GM12873 (cell line): Measurements from ENCODE around the gene CFAP100.

Source experiments
- TF ChIP-seq, protein P1 (sequence below): IDR thresholded peaks from 2 replicates; pipeline ENCODE4 v1.5.1; 2012; ENCODE audit warnings: low read depth, mild to moderate bottlenecking, moderate library complexity, low read length, control low read depth; ENCODE audit not compliant: insufficient read depth; ENCODE audit errors: missing control alignments

Gene CFAP100

DNA sequence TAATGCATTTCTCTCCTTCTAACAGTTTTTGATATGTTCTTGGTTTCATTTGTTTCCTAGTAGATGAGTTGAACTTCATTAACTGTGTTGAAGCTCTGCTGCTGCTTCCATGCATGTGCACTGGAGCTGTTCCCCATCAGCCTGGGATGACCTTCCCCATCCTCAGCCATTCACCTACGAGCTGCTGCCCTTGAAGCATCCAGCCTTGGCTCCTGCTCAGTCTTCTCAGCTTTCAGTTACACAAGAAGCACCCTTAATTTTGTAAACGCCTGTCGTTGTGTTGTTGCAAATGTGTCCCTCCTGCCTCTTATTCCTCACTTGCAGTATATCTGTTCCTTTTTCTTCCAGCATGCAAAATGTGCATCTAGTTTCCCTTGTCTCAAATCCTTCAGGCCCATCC lies 89.4 kb downstream of the CFAP100 start:
- TF ChIP-seq, protein P1, sequence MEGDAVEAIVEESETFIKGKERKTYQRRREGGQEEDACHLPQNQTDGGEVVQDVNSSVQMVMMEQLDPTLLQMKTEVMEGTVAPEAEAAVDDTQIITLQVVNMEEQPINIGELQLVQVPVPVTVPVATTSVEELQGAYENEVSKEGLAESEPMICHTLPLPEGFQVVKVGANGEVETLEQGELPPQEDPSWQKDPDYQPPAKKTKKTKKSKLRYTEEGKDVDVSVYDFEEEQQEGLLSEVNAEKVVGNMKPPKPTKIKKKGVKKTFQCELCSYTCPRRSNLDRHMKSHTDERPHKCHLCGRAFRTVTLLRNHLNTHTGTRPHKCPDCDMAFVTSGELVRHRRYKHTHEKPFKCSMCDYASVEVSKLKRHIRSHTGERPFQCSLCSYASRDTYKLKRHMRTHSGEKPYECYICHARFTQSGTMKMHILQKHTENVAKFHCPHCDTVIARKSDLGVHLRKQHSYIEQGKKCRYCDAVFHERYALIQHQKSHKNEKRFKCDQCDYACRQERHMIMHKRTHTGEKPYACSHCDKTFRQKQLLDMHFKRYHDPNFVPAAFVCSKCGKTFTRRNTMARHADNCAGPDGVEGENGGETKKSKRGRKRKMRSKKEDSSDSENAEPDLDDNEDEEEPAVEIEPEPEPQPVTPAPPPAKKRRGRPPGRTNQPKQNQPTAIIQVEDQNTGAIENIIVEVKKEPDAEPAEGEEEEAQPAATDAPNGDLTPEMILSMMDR = no peak

DNA sequence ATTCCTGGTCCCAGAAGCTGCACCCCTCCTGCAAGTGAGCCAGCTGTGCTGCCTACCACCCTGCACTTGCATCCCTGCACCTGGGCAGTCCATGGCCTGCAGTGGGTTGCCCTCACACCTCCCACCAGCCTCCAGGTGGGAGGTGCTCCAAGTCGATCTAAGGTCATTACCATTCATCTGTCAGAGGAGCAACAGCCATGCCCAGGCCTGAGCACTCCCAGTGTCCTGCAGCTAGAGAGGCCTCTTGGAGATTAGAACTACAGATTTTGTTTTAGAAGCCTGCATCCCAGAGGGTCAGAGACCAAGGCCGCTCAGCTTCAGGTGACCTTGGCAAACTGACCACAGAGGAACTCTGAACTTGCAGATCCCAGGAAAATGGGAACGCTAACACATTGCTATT lies 90.0 kb downstream of the CFAP100 start:
- TF ChIP-seq, protein P1 = no peak

DNA sequence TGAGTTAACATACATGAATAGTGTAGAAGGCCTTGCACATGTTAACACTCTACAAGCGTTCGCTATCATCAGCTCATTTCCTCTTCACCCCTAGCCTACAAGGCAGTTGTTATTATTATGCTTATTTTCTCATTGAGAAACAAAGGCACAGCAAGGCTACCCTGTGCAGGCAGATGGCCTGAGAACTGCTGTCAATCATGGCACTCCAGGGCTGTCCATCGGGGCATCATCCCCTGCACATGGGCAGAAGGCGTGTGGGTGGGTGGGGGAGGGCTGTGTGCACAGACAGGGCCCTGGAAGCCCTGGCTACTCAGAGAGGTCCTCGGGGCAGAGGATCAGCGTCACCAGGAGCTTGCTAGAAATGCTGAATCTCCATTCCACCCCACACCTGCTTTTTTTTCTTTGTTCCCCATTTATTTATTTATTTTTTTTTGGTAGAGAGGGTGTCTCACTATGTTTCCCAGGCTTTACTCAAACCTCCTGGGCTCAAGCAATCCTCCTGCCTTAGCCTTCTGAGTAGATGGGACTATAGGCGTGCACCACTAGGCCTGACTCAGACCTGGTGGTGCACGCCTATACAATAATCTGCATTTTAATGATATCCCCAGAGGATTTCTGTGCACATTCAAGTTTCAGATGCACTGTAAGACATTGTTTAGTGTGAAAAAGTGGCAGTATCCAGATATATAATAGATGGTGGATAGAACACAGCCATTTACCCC lies 90.6 kb downstream of the CFAP100 start:
- TF ChIP-seq, protein P1 = no peak

DNA sequence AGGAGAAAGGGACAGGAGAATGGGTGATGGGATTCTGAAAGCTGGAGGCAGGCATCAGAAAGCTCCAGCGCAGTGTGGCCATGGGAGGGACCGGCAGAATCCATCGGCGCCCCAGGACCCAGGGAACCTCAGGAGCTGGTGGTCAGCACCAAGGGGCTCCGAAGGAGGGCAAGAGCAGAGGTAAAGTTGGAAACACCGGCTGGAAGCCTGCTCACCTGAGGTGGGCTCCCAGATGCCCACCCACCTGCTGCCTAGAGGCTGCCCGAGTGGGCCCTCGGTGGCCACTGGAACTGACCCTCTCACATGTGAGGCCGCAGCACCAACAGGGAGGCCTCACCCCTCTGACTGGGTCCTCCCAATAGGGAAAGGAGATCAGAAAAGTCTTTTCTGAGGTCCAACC lies 91.2 kb downstream of the CFAP100 start:
- TF ChIP-seq, protein P1 = no peak
